Myocyte (in vitro differentiated cells): Measurements from ENCODE around the gene PLGRKT. TPM values are rescaled to one million over a fixed set of nuclear protein-coding genes. Genes with fewer than 3 reads are reported as not detected.
A peak's percentile ranks its signal among the peaks of the same experiment; 100 is the strongest.
"Not testable (repeated sequence)": the region's sequence is repeated elsewhere in the genome, so short reads cannot be mapped to it uniquely, and the experiment has no call there.

Experiments used
- DNase-seq: peaks from one replicate; pipeline ENCODE4 v3.0.0-alpha.2; 2012; ENCODE audit warnings: low read depth
- total RNA-seq: library from RNA; depleted of rRNA; stranded (reverse); fragments of >200 nt; gene quantifications from 2 replicates; pipeline ENCODE4 v1.2.3, GENCODE V29; 2014

The PLGRKT gene
- total RNA-seq, 1 donor from 2014 or later: 46.9 TPM

- not testable (repeated sequence) for DNase-seq
Observed at GRCh38 chr9:5433328-5433727, 4.4 kb downstream of the PLGRKT start.

- DNase-seq: not testable (repeated sequence)
Observed at GRCh38 chr9:5432890-5433289, 4.8 kb downstream of the PLGRKT start.

- DNase-seq: no peak
Observed at GRCh38 chr9:5430912-5431311, 6.8 kb downstream of the PLGRKT start.

GRCh38 chr9:5429873-5430564 lies 7.7 kb downstream of the PLGRKT start:
- DNase-seq: no peak

GRCh38 chr9:5428794-5429528 lies 8.8 kb downstream of the PLGRKT start:
- no peak for DNase-seq

GRCh38 chr9:5428172-5428571 lies 9.6 kb downstream of the PLGRKT start:
- no peak for DNase-seq

- no peak for DNase-seq
Observed at GRCh38 chr9:5427005-5427404, 10.7 kb downstream of the PLGRKT start.

GRCh38 chr9:5425006-5425628 lies 12.6 kb downstream of the PLGRKT start:
- peak; percentile 14 for DNase-seq

GRCh38 chr9:5422276-5422675 lies 15.4 kb downstream of the PLGRKT start:
- DNase-seq: no peak

GRCh38 chr9:5421163-5421562 lies 16.6 kb downstream of the PLGRKT start:
- DNase-seq: no peak

GRCh38 chr9:5419987-5420386 lies 17.7 kb downstream of the PLGRKT start:
- DNase-seq: no peak

GRCh38 chr9:5418481-5418880 lies 19.2 kb downstream of the PLGRKT start:
- no peak for DNase-seq

GRCh38 chr9:5416953-5417352 lies 20.8 kb downstream of the PLGRKT start:
- DNase-seq: no peak

GRCh38 chr9:5408596-5408995 lies 29.1 kb downstream of the PLGRKT start:
- no peak for DNase-seq

GRCh38 chr9:5402217-5402616 lies 35.5 kb downstream of the PLGRKT start:
- DNase-seq: peak; percentile 32

GRCh38 chr9:5397547-5397946 lies 40.2 kb downstream of the PLGRKT start:
- DNase-seq: not testable (repeated sequence)

- DNase-seq: no peak
Observed at GRCh38 chr9:5395428-5395827, 42.3 kb downstream of the PLGRKT start.

GRCh38 chr9:5393976-5394375 lies 43.7 kb downstream of the PLGRKT start:
- DNase-seq: not testable (repeated sequence)

GRCh38 chr9:5393497-5393896 lies 44.2 kb downstream of the PLGRKT start:
- DNase-seq: no peak

- no peak for DNase-seq
Observed at GRCh38 chr9:5392285-5392684, 45.4 kb downstream of the PLGRKT start.

GRCh38 chr9:5389109-5389732 lies 48.5 kb downstream of the PLGRKT start:
- peak; percentile 82 for DNase-seq
